GM19395 (cell line): ENCODE data around the gene SERTAD3.
"Not testable (repeated sequence)": the region's sequence is repeated elsewhere in the genome, so short reads cannot be mapped to it uniquely, and the experiment has no call there.

ENCODE experiments used
- ATAC-seq: cut with Tn5 transposase; IDR thresholded peaks from one replicate; pipeline ENCODE4 v1.9.1; 2021; ENCODE audit warnings: mild to moderate bottlenecking, moderate library complexity; ENCODE audit not compliant: unreplicated experiment

The SERTAD3 gene

GRCh38 chr19:40458597-40458974 lies 14.5 kb upstream of the SERTAD3 start:
- no peak for ATAC-seq

GRCh38 chr19:40457953-40458596 lies 13.9 kb upstream of the SERTAD3 start:
- ATAC-seq: no peak

- no peak for ATAC-seq
These were observed 12.9 kb upstream of the SERTAD3 start for GRCh38 chr19:40457048-40457447.

GRCh38 chr19:40453943-40454342 lies 9.8 kb upstream of the SERTAD3 start:
- ATAC-seq: not testable (repeated sequence)

DNA sequence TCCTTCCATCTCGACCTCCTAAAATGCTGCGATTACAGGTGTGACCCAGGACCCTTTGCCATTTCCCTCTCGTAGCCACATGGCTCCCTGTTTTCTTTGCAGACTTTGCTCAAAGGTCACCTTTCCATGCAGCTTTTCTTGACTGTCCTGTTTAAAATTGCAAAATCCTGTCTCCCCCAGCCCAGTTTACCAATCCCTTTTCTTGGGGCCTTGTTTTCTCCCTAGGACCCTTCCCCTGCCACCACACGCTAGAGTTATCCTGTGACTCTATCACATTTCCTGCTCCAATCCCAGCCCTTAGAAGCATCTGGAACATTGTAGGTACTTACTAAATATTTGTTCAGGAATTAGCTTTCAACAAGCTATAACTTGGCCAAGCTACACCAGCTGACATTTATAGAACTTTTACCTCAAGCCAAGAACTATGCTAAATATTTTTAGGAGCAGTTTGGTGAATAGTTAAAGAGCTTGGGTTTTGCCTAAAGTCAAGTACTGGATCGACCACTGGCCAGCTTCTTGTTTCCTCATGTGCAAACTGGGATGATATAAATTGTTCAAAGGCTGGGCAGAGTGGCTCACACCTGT lies 9.1 kb upstream of the SERTAD3 start:
- no peak for ATAC-seq

GRCh38 chr19:40452016-40452415 lies 7.9 kb upstream of the SERTAD3 start:
- ATAC-seq: no peak

GRCh38 chr19:40450664-40451063 lies 6.5 kb upstream of the SERTAD3 start:
- no peak for ATAC-seq

- ATAC-seq: no peak
These were observed 5.4 kb upstream of the SERTAD3 start for GRCh38 chr19:40449506-40449905.

GRCh38 chr19:40446263-40446784 lies 2.2 kb upstream of the SERTAD3 start:
- ATAC-seq: no peak

DNA sequence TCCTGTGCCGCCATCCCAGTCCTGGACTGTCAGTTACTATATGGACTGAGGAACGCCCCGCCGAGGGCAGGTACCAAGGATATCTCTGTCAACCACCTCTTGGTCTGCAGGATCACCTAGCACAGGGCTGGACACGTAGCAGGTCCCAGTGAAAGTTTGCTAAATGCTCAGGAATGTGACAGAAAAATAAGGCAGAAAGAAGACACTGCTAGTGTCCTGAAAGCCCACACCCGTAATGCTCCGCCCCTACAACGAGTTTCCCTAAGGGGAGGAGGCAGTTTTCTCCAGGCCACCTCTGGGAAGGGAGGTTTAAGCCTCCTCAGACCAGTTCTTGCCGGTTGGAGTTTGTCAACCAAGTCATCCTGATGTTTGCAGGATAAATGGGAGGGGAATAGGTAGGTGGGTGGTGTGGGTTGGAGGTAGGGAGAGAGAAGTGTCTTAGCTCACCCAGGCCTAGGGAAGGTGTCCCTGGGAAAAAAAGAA lies 1.7 kb upstream of the SERTAD3 start:
- no peak for ATAC-seq

DNA sequence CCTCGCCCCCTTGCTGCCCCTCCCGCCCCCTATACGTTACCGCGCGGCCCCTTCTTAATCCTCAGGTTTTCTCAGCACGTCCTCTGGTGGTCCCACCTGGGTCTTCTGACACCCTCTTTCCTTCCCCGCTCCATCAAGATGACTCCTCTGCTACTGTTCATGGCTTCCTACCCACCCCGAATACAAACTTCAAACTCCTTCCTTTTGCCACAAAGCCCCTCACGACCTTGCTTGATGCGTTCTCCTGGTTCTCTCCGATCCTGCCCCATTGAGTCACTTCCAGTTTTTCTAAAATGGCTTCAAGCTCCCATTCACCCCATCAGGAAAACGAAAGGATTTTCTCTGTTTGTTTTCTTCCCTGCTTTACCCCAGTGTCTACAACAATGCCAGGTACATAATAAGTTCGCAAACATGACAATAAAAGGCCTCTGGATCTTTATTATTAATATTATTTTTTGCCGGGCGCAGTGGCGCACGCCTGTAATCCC lies 734 bp upstream of the SERTAD3 start:
- no peak for ATAC-seq

DNA sequence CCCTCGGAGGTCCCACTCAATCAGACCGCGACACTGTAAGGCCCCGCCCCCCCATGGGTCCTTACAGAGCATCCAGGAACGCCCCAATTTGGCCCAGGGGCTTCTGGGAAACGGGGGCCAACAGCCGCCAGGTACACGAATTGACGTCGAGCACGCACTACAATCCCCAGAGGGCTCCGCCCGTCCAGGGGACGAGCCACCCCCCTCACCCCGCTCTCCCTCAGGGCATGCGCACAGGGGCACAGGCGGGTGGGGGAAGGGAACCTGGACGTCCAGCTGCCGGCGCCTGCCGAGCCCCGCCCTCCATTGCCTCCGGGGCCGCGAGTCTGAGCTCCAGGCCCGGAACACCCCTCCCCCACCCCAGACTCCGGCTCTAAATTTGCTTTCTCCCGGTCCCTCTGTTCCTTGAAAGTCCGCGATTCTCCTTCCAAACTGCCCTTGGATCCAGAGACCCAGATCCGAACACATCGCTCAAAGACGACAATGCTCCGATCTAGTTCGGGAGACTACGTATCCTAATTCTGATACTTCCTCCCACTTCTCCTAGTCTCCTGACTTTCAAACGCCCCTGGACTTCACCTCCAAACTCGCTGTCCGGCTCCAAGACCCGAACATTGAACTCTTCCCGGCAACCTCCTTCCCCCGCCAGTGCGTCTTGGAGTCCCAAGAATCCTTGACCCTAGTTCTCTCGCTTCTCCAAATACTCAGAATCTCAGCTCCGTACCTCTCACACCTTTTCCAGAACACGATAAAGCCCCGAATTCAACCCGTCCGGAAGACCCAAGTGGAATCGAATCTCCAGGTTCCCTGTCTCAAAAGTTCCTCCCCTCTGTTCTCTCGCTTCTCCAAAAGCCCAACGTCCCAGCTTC lies 770 bp downstream of the SERTAD3 start:
- peak; percentile 79 for ATAC-seq

GRCh38 chr19:40442328-40443130 lies 1.6 kb downstream of the SERTAD3 start:
- no peak for ATAC-seq

DNA sequence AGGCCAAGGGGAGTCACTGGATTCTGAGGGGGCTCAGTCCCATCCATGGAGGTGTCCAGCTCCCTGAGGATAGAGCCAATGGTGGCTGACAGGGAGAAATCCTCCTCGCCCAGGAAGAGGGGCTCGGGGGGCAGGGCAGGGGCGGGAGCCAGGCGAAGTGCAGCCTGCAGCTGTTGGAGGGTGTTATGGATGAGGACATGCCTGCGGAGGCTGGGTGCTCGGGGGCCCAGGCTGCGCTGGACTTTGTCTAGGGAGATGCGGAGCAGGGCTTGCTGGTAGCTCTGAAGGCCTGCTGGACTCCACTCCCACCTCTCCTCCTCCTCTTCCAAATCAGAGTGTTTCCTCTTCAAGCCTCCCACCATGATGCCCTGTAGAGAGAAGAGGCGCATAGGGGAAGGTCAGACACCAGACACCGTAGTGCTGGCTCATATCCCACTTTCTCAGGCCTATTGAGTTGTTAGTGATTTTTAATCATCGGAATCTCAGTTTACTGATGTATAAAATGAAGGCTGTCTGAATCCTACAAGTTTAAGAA lies 2.3 kb downstream of the SERTAD3 start:
- no peak for ATAC-seq

DNA sequence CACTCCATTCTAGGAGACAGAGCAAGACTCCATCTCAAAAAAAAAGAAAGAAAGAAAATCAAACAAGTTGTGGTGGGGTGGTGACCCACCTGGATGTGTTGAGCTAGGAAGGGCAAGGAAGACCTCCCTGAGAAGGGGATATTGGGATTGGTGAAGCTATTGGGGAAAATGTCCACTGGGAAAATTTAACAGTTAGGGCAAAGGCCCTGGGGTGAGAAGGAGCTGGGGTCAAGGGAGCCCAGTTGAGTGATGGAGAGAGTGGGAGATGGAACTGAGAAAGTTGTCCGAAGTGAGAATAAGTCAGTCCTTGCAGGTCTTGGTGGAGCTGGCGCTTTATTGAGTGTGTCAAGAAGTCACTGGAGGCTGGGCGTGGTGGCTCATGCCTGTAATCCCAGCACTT lies 5.9 kb downstream of the SERTAD3 start:
- no peak for ATAC-seq

DNA sequence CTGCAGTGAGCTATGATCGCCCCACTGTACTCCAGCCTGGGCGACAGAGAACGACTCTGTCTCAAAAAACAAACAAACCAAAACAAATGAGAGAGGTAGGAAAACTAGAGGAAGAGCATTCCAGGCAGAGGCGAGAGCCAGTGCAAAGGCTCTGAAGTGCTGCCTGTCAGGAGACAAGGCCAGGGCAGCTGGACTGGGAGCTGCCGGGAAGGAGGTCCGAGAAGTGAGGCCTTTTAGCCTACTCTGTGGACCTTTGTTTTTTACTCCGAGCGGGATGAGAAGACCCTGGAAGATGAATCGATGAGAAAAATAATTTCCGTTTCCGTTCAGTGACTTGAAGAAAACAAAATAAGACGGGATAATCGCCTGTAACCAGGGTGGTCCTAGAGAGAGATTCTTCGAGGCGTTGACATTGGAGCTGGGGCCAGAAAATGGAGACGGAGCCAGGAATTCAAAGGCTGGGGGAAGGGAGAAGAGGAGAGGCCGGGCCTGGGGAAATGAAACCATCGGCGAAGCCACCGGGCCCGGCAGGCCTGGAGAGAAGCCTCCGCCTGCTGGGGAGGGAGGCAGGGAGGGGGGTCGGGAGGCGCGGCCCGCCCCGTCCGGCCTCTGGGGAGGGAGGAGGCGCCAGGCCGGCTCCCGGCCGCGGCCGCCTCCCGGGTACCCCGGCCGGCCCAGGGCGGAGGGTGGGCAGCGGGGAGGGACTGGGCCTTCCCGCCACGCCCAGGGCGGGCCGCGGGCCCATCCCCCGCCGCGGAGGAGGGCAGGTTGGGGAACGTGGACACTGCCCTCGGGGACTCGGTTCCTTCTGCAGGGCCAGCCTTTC lies 10.5 kb downstream of the SERTAD3 start:
- ATAC-seq: no peak

GRCh38 chr19:40432760-40433159 lies 11.4 kb downstream of the SERTAD3 start:
- not testable (repeated sequence) for ATAC-seq

- ATAC-seq: no peak
These were observed 12.4 kb downstream of the SERTAD3 start for GRCh38 chr19:40431698-40432097.

DNA sequence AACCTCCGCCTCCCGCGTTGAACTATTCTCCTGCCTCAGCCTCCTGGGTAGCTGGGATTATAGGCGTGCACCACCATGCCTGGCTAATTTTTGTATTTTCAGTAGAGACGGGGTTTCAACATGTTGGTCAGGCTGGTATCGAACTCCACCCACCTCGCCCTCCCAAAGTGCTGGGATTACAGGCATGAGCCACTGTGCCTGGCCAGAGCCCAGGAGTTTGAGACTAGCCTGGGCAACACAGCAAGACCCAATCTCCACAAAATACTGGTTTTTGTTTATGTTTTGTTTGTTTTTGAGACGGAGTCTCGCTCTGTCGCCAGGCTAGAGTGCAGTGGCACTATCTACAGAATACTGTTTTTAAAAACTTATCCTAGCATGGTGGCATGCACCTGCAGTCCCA lies 13.9 kb downstream of the SERTAD3 start:
- not testable (repeated sequence) for ATAC-seq
